Skeletal muscle tissue (tissue), 4 donors: ENCODE measurements around the gene MDM1. TPM values are rescaled to one million over a fixed set of nuclear protein-coding genes. Genes with fewer than 3 reads are reported as not detected.

ENCODE experiments used
- H3K27ac ChIP-seq: one replicate; pipeline ENCODE4 v1.7.0; 2013; ENCODE audit warnings: mild to moderate bottlenecking, low read depth, low read length, inconsistent platforms
- H3K27me3 ChIP-seq, 3 donors: one replicate each; pipeline ENCODE4 v1.7.0; 2013; ENCODE audit warnings: low read length in 3 of 3; ENCODE audit not compliant: control insufficient read depth in 3 of 3, insufficient read depth in 3 of 3
- H3K36me3 ChIP-seq, 3 donors: one replicate each; pipeline ENCODE4 v1.7.0; 2013; ENCODE audit warnings: low read length in 3 of 3; ENCODE audit not compliant: control insufficient read depth in 3 of 3, insufficient read depth in 3 of 3
- H3K4me1 ChIP-seq, 3 donors: one replicate each; pipeline ENCODE4 v1.7.0; 2013; ENCODE audit warnings: low read length in 3 of 3, mild to moderate bottlenecking in 3 of 3; ENCODE audit not compliant: control insufficient read depth in 3 of 3, insufficient read depth in 3 of 3
- H3K4me3 ChIP-seq, 3 donors: one replicate each; pipeline ENCODE4 v1.7.0; 2013; ENCODE audit warnings: low read length in 3 of 3
- H3K9ac ChIP-seq, 3 donors: one replicate each; pipeline ENCODE4 v1.7.0; 2013; ENCODE audit warnings: low read length in 3 of 3, mild to moderate bottlenecking in 3 of 3, moderate library complexity in 2 of 3, low read depth in 1 of 3
- H3K9me3 ChIP-seq, 3 donors: one replicate each; pipeline ENCODE4 v1.7.0; 2013; ENCODE audit warnings: low read length in 3 of 3; ENCODE audit not compliant: control insufficient read depth in 3 of 3
- total RNA-seq: library from RNA; depleted of rRNA; stranded (reverse); fragments of >200 nt; gene quantifications from one replicate; pipeline ENCODE4 v1.2.3, GENCODE V29; 2014
- donor health status: Osteomylitis.

MDM1 gene
- total RNA-seq, 1 donor from 2014 or later = 8.9 TPM

GRCh38 chr12:68264857-68265256 is 67.3 kb downstream of the MDM1 start:
- H3K4me1 ChIP-seq = no peaks in the 10 kb centered on the region
- no peak overlapping the region for H3K4me3 ChIP-seq
- H3K36me3 ChIP-seq = no peaks in the 10 kb centered on the region
- no peaks in the 10 kb centered on the region for H3K27me3 ChIP-seq
- no peaks in the 10 kb centered on the region for H3K9me3 ChIP-seq
- no peak overlapping the region for H3K9ac ChIP-seq
- no peak overlapping the region for H3K27ac ChIP-seq

GRCh38 chr12:68264158-68264855 is 67.9 kb downstream of the MDM1 start:
- H3K9me3 ChIP-seq = no peaks in the 10 kb centered on the region
- H3K4me1 ChIP-seq = no peaks in the 10 kb centered on the region
- no peaks in the 10 kb centered on the region for H3K27me3 ChIP-seq
- H3K27ac ChIP-seq = no peak overlapping the region
- no peaks in the 10 kb centered on the region for H3K36me3 ChIP-seq
- H3K4me3 ChIP-seq = no peak overlapping the region
- no peak overlapping the region for H3K9ac ChIP-seq

- Histone ChIP-seq H3K27me3 (no peaks in the 10 kb centered on the region), H3K4me1 (no peaks in the 10 kb centered on the region), H3K27ac (no peak overlapping the region), H3K9ac (no peak overlapping the region), H3K36me3 (no peaks in the 10 kb centered on the region), H3K4me3 (no peak overlapping the region), H3K9me3 (no peaks in the 10 kb centered on the region)
Observed at GRCh38 chr12:68263366-68263765, 68.8 kb downstream of the MDM1 start.

- no peaks in the 10 kb centered on the region for H3K27me3 ChIP-seq
- H3K27ac ChIP-seq = no peak overlapping the region
- no peaks in the 10 kb centered on the region for H3K36me3 ChIP-seq
- H3K4me3 ChIP-seq = no peak overlapping the region
- no peak overlapping the region for H3K9ac ChIP-seq
- H3K4me1 ChIP-seq = no peaks in the 10 kb centered on the region
- H3K9me3 ChIP-seq = no peaks in the 10 kb centered on the region
Observed at GRCh38 chr12:68261896-68262295, 70.3 kb downstream of the MDM1 start.

GRCh38 chr12:68260153-68260552 is 72.0 kb downstream of the MDM1 start:
- no peaks in the 10 kb centered on the region for H3K4me1 ChIP-seq
- H3K9me3 ChIP-seq = no peaks in the 10 kb centered on the region
- H3K4me3 ChIP-seq = no peak overlapping the region
- H3K27ac ChIP-seq = no peak overlapping the region
- no peaks in the 10 kb centered on the region for H3K36me3 ChIP-seq
- no peaks in the 10 kb centered on the region for H3K27me3 ChIP-seq
- no peak overlapping the region for H3K9ac ChIP-seq

GRCh38 chr12:68259318-68259940 is 72.7 kb downstream of the MDM1 start:
- H3K27ac ChIP-seq = no peak overlapping the region
- H3K9ac ChIP-seq = no peak overlapping the region
- H3K27me3 ChIP-seq = no peaks in the 10 kb centered on the region
- H3K4me3 ChIP-seq = no peak overlapping the region
- no peaks in the 10 kb centered on the region for H3K4me1 ChIP-seq
- no peaks in the 10 kb centered on the region for H3K9me3 ChIP-seq
- H3K36me3 ChIP-seq = no peaks in the 10 kb centered on the region

GRCh38 chr12:68253504-68253903 is 78.7 kb downstream of the MDM1 start, which contains the start of gene IL22:
Gene IL22 (minus strand): TSS chr12:68253604. CDS start chr12:68253448, 156 bp downstream.
- Histone ChIP-seq H3K36me3 (no peaks in the 10 kb centered on the region), H3K9me3 (no peaks in the 10 kb centered on the region), H3K27ac (no peak within 1 kb of the TSS), H3K4me1 (no peaks in the 10 kb centered on the region), H3K9ac (no peak within 1 kb of the TSS), H3K27me3 (peaks cover 0 to 4% (median 3%) of the 10 kb centered on the region in 3 donors), H3K4me3 (no peak within 1 kb of the TSS)

- H3K4me3 ChIP-seq = no peak overlapping the region
- H3K27ac ChIP-seq = no peak overlapping the region
- H3K36me3 ChIP-seq = no peaks in the 10 kb centered on the region
- peaks cover 0 to 4% (median 3%) of the 10 kb centered on the region in 3 donors for H3K27me3 ChIP-seq
- H3K9ac ChIP-seq = no peak overlapping the region
- no peaks in the 10 kb centered on the region for H3K4me1 ChIP-seq
- no peaks in the 10 kb centered on the region for H3K9me3 ChIP-seq
Observed at GRCh38 chr12:68252077-68252476, 80.1 kb downstream of the MDM1 start.

GRCh38 chr12:68250454-68250853 is 81.7 kb downstream of the MDM1 start:
- no peaks in the 10 kb centered on the region for H3K9me3 ChIP-seq
- no peak overlapping the region for H3K27ac ChIP-seq
- H3K4me1 ChIP-seq = no peaks in the 10 kb centered on the region
- no peak overlapping the region for H3K4me3 ChIP-seq
- no peaks in the 10 kb centered on the region for H3K36me3 ChIP-seq
- H3K9ac ChIP-seq = no peak overlapping the region
- peaks cover 0 to 4% (median 3%) of the 10 kb centered on the region in 3 donors for H3K27me3 ChIP-seq

GRCh38 chr12:68247785-68248184 is 84.4 kb downstream of the MDM1 start:
- Histone ChIP-seq H3K4me1 (no peaks in the 10 kb centered on the region), H3K9me3 (no peaks in the 10 kb centered on the region), H3K36me3 (no peaks in the 10 kb centered on the region), H3K27ac (no peak overlapping the region), H3K27me3 (peaks cover 0 to 4% (median 3%) of the 10 kb centered on the region in 3 donors), H3K9ac (no peak overlapping the region), H3K4me3 (no peak overlapping the region)
